ENCODE measurements around the gene CYP27C1.

DNA sequence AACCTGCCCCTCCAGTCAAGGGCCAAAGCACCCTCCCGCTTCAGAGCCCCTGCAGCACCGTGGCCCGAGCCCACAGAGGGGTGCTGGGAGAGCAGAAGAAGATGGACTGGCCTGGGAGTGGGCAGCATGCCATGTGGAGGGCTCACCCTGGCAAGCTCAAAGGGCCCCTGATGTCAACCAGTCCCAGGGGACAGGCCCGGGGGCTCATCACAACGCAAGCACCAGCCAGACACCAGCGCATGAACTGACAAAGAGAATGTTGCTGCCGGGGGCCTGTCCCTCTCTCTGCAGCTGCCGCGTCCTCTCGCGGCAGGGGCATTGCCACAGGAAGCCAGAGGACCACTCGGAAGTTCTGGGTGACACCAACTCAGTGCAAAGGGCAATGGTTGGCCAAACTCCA lies 82.9 kb downstream of the CYP27C1 start:
- TF ChIP-seq, protein P1, sequence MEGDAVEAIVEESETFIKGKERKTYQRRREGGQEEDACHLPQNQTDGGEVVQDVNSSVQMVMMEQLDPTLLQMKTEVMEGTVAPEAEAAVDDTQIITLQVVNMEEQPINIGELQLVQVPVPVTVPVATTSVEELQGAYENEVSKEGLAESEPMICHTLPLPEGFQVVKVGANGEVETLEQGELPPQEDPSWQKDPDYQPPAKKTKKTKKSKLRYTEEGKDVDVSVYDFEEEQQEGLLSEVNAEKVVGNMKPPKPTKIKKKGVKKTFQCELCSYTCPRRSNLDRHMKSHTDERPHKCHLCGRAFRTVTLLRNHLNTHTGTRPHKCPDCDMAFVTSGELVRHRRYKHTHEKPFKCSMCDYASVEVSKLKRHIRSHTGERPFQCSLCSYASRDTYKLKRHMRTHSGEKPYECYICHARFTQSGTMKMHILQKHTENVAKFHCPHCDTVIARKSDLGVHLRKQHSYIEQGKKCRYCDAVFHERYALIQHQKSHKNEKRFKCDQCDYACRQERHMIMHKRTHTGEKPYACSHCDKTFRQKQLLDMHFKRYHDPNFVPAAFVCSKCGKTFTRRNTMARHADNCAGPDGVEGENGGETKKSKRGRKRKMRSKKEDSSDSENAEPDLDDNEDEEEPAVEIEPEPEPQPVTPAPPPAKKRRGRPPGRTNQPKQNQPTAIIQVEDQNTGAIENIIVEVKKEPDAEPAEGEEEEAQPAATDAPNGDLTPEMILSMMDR (conservative IDR thresholded peaks at IDR 0.05 in 1 of 2, IDR thresholded peaks at IDR 0.05 in 1 of 2; ENCODE audit: low read depth in 1 of 2, low read length in 2 of 2): no peak
- no peak for TF ChIP-seq EZH2 (IDR thresholded peaks at IDR 0.05; ENCODE audit: low read length, missing control alignments)
